Mononuclear cell (primary cell): ENCODE data around the gene CUL2. TPM values are rescaled to one million over a fixed set of nuclear protein-coding genes. Genes with fewer than 3 reads are reported as not detected.
A peak's percentile ranks its signal among the peaks of the same experiment; 100 is the strongest.

Experiments used
- H3K27me3 ChIP-seq: 2 replicates; pipeline ENCODE4 v1.6.0; 2011; ENCODE audit warnings: low read length, control low read depth; ENCODE audit not compliant: insufficient read depth
- H3K4me1 ChIP-seq: 2 replicates; pipeline ENCODE4 v1.5.1; 2011; ENCODE audit warnings: mild to moderate bottlenecking, low read length, control low read depth; ENCODE audit not compliant: insufficient read depth
- H3K4me3 ChIP-seq: 2 replicates; pipeline ENCODE4 v1.5.1; 2011; ENCODE audit warnings: mild to moderate bottlenecking, low read length, moderate library complexity
- H3K9me3 ChIP-seq: 2 replicates; pipeline ENCODE4 v1.5.1; 2011; ENCODE audit warnings: low read depth, mild to moderate bottlenecking, control low read depth, low read length
- total RNA-seq: library from RNA; depleted of rRNA; stranded (reverse); fragments of >200 nt; gene quantifications from one replicate; pipeline ENCODE4 v1.2.3, GENCODE V29; 2012

CUL2 gene
- 28.4 TPM for total RNA-seq

GRCh38 chr10:35090162-35090954 lies at the start of gene CUL2:
Gene CUL2 (minus strand): TSS chr10:35090341. CDS start chr10:35071317, 19,024 bp downstream.
- Histone ChIP-seq H3K9me3 (no peaks in the 10 kb centered on the region), H3K4me3 (peak within 1 kb of the TSS; percentile 87), H3K27me3 (peaks cover 3% of the 10 kb centered on the region), H3K4me1 (peaks cover 40% of the 10 kb centered on the region)

DNA sequence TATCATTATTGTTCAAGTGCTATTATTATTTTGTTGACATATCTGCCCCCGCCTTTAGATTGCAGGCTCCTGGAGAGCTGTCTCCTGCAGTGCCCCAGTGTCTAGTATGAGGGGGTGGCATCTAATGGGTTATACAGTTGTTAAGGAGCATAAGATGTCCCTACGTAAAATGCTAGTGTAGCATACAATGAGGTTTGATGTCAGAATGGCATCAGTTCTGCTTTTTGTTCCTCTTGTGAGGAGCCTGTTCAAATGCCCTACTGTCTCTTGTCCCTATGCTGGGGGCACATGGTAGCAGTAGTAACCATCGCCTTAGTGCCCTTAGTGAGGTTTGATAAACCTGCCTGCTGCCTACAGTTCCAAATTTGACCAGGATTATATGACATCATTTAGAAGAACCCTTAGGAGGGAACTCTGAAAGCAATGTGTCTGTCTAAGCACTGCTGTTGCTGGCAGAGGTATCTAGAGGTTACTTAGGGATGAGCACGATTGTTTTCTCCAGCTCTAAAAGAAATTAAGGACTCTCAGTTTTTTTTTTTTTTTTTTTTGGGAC lies 46.2 kb upstream of the CUL2 start:
- no peaks in the 10 kb centered on the region for H3K27me3 ChIP-seq
- peaks cover 16% of the 10 kb centered on the region for H3K4me1 ChIP-seq
- no peaks in the 10 kb centered on the region for H3K9me3 ChIP-seq
- H3K4me3 ChIP-seq, result no peak overlapping the region

DNA sequence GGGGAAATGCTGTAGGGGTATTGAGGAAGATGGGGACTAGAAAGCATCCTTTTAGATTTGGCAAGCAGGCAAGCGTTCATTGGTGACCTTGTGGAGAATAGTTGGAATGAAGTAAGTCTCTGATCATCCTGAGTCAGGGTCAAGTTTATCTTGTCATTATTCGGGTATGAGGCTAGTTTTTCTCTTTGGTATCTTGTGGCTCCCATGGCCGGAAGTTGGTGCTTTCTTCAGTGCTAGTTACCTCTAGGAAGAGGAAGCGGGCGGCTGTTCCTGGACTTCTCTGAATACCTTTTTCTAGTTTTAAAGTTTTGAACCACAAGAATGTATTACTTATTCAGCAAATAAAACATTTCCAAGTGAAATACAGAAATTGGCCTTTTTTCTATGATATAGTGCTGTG lies 45.7 kb upstream of the CUL2 start:
- no peak overlapping the region for H3K4me3 ChIP-seq
- H3K4me1 ChIP-seq, result peaks cover 16% of the 10 kb centered on the region
- no peaks in the 10 kb centered on the region for H3K27me3 ChIP-seq
- H3K9me3 ChIP-seq, result no peaks in the 10 kb centered on the region

- Histone ChIP-seq H3K27me3 (no peaks in the 10 kb centered on the region), H3K4me1 (peaks cover 17% of the 10 kb centered on the region), H3K9me3 (no peaks in the 10 kb centered on the region), H3K4me3 (no peak overlapping the region)
These were observed 43.4 kb upstream of the CUL2 start for GRCh38 chr10:35133586-35133985.

- Histone ChIP-seq H3K27me3 (no peaks in the 10 kb centered on the region), H3K9me3 (no peaks in the 10 kb centered on the region), H3K4me3 (no peak overlapping the region), H3K4me1 (peaks cover 26% of the 10 kb centered on the region)
These were observed 42.6 kb upstream of the CUL2 start for GRCh38 chr10:35132727-35133126.

DNA sequence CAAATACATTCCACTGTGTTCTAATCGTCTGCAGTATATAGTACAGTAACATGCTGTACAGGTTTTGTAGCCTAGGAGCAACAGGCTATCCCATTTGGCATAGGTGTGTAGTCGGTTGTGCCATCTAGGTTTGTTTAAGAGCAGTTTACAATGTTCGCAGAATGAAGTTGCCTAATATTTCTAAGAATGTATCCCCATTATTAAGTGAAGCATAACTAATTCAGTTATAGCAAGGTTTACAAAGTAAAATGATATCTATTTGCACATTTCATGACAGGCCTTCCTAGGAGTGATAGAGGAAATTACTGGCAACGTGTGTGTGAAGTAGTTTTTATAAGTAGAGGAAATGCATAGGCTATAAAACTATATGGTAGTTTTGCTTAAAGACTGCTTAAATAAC lies 40.5 kb upstream of the CUL2 start:
- Histone ChIP-seq H3K27me3 (no peaks in the 10 kb centered on the region), H3K4me3 (no peak overlapping the region), H3K9me3 (no peaks in the 10 kb centered on the region), H3K4me1 (peaks cover 21% of the 10 kb centered on the region)

GRCh38 chr10:35129185-35129674 lies 39.1 kb upstream of the CUL2 start:
- no peak overlapping the region for H3K4me3 ChIP-seq
- H3K9me3 ChIP-seq, result no peaks in the 10 kb centered on the region
- H3K4me1 ChIP-seq, result peaks cover 21% of the 10 kb centered on the region
- H3K27me3 ChIP-seq, result no peaks in the 10 kb centered on the region

DNA sequence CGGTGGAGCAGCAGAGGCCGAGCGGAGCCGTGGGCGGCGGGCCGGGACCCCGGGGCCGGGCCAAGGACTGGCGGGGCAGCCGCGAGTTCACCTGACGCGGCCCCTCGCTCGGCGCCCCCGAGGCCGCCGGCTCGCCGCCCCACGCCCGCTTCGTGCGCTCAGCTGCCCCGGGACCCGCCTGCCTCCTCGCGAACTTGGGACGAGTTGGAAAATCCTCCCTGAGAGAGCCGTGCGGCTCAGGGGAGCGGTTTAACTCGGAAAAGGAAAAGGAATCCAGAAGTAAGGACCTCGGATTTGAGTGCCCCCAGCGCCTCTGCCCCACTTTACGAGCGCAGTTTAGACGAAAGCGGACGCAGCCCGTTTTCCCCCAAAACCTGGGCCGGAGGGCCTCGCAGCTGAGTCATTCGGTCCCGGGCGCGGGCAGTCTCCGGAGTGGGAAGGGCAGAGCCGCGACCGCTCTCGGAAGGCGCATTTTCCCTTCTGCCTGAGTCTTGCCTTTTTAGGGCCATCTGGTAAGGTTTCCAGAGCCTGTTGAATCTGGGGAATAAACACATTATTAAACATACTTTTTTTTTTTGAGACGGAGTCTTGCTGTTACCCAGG lies 37.2 kb upstream of the CUL2 start:
- peak overlapping the region; percentile 86 for H3K4me3 ChIP-seq
- peaks cover 21% of the 10 kb centered on the region for H3K4me1 ChIP-seq
- H3K9me3 ChIP-seq, result no peaks in the 10 kb centered on the region
- no peaks in the 10 kb centered on the region for H3K27me3 ChIP-seq

DNA sequence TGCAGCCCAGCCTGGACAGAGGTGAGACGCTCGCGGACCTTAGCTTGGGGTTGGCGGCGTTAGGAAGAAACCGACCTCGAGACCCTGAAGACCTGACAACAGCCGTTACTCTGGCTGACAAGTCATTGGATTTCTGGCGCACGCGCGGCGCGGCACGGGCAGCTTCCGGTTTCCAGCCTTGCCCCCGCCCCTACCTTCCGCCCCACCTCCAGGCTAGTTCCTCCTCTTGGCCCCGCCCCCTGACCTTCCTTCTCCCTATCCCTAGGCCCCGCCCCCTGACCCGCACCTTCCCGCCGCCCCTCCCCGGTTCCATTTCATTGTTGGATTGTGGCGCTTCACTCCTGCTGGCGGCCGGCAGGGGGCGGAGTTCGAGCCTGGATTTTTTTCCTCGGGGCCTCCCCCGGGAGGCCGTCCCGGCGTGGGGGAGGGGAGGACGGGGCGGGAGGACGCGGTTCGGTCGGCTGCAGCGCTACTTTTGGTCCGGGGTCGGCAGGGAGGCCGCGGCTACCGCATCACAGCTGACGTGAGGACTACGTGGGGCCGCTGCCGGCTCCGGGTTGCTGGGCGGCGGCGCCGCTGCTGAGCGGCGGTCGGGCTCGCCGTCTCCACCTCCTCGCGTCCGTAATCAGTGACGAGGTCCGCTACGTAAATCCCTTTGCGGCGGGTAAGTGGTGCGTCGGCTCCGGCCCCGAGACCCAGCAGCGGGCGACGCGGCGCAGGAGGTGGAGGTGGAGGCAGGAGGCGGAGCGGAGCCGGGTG lies 36.6 kb upstream of the CUL2 start, which contains the start of gene CREM:
Gene CREM (plus strand): TSS at position 317 of the 759 bp plus-strand sequence. CDS start 10,990 bp downstream, outside the sequence.
- peak within 1 kb of the TSS; percentile 86 for H3K4me3 ChIP-seq
- H3K27me3 ChIP-seq, result no peaks in the 10 kb centered on the region
- no peaks in the 10 kb centered on the region for H3K9me3 ChIP-seq
- H3K4me1 ChIP-seq, result peaks cover 17% of the 10 kb centered on the region

GRCh38 chr10:35126062-35126529 lies 36.0 kb upstream of the CUL2 start:
- Histone ChIP-seq H3K4me3 (peak overlapping the region; percentile 29), H3K9me3 (no peaks in the 10 kb centered on the region), H3K27me3 (no peaks in the 10 kb centered on the region), H3K4me1 (peaks cover 17% of the 10 kb centered on the region)

- H3K9me3 ChIP-seq, result no peaks in the 10 kb centered on the region
- H3K4me3 ChIP-seq, result no peak overlapping the region
- H3K27me3 ChIP-seq, result no peaks in the 10 kb centered on the region
- H3K4me1 ChIP-seq, result peaks cover 17% of the 10 kb centered on the region
These were observed 34.4 kb upstream of the CUL2 start for GRCh38 chr10:35124540-35124939.

DNA sequence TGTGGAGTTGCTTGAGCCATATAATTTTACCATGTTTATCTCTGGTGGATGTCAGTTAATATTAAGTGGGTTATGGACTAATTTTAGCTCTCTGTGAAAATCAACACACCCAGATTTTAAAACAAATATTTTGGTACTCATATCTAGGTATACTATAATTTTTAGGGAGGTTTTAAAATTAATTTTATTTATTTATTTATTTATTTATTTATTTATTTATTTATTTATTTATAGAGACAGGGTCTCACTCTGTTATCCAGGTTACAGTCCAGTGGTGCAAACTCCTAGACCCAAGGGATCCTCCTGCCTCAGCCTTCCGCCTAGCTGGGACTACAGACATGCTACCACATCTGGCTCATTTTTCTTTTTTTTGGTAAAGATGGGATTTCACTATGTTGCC lies 29.2 kb upstream of the CUL2 start:
- no peaks in the 10 kb centered on the region for H3K27me3 ChIP-seq
- no peaks in the 10 kb centered on the region for H3K4me1 ChIP-seq
- H3K9me3 ChIP-seq, result no peaks in the 10 kb centered on the region
- no peak overlapping the region for H3K4me3 ChIP-seq

GRCh38 chr10:35112571-35112970 lies 22.4 kb upstream of the CUL2 start:
- Histone ChIP-seq H3K4me1 (no peaks in the 10 kb centered on the region), H3K9me3 (no peaks in the 10 kb centered on the region), H3K4me3 (no peak overlapping the region), H3K27me3 (no peaks in the 10 kb centered on the region)

DNA sequence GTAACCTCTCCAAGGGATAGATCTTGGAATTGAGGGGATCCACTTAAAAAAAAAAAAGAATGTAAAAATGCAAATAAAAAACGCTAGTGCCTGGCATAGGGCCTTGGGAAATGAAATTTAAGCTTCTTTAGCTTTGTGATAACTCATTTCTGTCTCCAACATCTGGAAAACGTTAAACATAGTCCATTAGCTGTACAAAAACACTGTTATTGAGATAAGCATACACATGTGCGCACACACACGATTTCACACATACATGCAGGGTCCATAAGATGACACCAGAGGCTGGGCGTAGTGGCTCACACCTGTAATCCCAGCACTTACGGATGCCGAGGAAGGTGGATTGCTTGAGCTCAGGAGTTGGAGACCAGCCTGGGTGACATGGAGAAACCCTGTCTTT lies 13.7 kb upstream of the CUL2 start:
- H3K27me3 ChIP-seq, result no peaks in the 10 kb centered on the region
- no peaks in the 10 kb centered on the region for H3K9me3 ChIP-seq
- no peaks in the 10 kb centered on the region for H3K4me1 ChIP-seq
- no peak overlapping the region for H3K4me3 ChIP-seq

- Histone ChIP-seq H3K27me3 (peaks cover 8% of the 10 kb centered on the region), H3K4me3 (no peak overlapping the region), H3K9me3 (no peaks in the 10 kb centered on the region), H3K4me1 (peaks cover 5% of the 10 kb centered on the region)
These were observed 7.4 kb upstream of the CUL2 start for GRCh38 chr10:35097510-35097909.
